WERI-Rb-1 (cell line): Measurements from ENCODE around the gene BLACAT1.

Experiments used
- DNase-seq: peaks from one replicate; pipeline ENCODE4 v3.0.0-alpha.2; 2020
- H3K27ac ChIP-seq: fragments of 250-450 bp; sonication (Bioruptor Pico); 2 replicates; pipeline ENCODE4 v1.5.1; 2020; ENCODE audit warnings: mild to moderate bottlenecking, moderate library complexity
- H3K27me3 ChIP-seq: fragments of 250-450 bp; sonication (Bioruptor Pico); 2 replicates; pipeline ENCODE4 v1.5.1; 2021; ENCODE audit warnings: mild to moderate bottlenecking, low read depth, moderate library complexity; ENCODE audit not compliant: insufficient read depth, severe bottlenecking
- H3K36me3 ChIP-seq: fragments of 250-450 bp; sonication (Bioruptor Pico); 2 replicates; pipeline ENCODE4 v1.5.1; 2020; ENCODE audit warnings: mild to moderate bottlenecking, moderate library complexity
- H3K4me3 ChIP-seq: 2 replicates; pipeline ENCODE4 v1.5.1; 2011; ENCODE audit warnings: low read depth, mild to moderate bottlenecking, control low read depth, low read length
- H3K9me3 ChIP-seq: fragments of 250-450 bp; sonication (Bioruptor Pico); 2 replicates; pipeline ENCODE4 v1.5.1; 2021; ENCODE audit warnings: mild to moderate bottlenecking, moderate library complexity; ENCODE audit not compliant: severe bottlenecking
- CTCF ChIP-seq: IDR thresholded peaks from 2 replicates; pipeline ENCODE4 v1.5.1; 2011; ENCODE audit warnings: low read depth, mild to moderate bottlenecking, control low read depth, inconsistent platforms, low read length

Gene BLACAT1

GRCh38 chr1:205432116-205432515, 23.7 kb downstream of the BLACAT1 start:
- H3K27me3 ChIP-seq = peaks cover 8% of the 10 kb centered on the region
- TF ChIP-seq CTCF = no peak; the same call in 1 of the 2 replicates
- DNase-seq = no peak
- H3K27ac ChIP-seq = no peak overlapping the region
- H3K36me3 ChIP-seq = no peaks in the 10 kb centered on the region
- H3K9me3 ChIP-seq = no peaks in the 10 kb centered on the region
- no peak overlapping the region for H3K4me3 ChIP-seq

- H3K36me3 ChIP-seq = no peaks in the 10 kb centered on the region
- no peak overlapping the region for H3K4me3 ChIP-seq
- DNase-seq = no peak
- no peaks in the 10 kb centered on the region for H3K9me3 ChIP-seq
- TF ChIP-seq CTCF = peak; percentile 71
- H3K27ac ChIP-seq = no peak overlapping the region
- peaks cover 8% of the 10 kb centered on the region for H3K27me3 ChIP-seq
Measured at GRCh38 chr1:205430696-205431305, 25.0 kb downstream of the BLACAT1 start.

- peak; percentile 76 for DNase-seq
- TF ChIP-seq CTCF = no peak
- no peaks in the 10 kb centered on the region for H3K36me3 ChIP-seq
- no peaks in the 10 kb centered on the region for H3K9me3 ChIP-seq
- H3K4me3 ChIP-seq = no peak overlapping the region
- peaks cover 3% of the 10 kb centered on the region for H3K27me3 ChIP-seq
- H3K27ac ChIP-seq = no peak overlapping the region
Measured at GRCh38 chr1:205429762-205430695, 25.8 kb downstream of the BLACAT1 start.

GRCh38 chr1:205424901-205425600, 30.8 kb downstream of the BLACAT1 start:
- TF ChIP-seq CTCF = no peak
- peak; percentile 81 for DNase-seq
- Histone ChIP-seq H3K9me3 (no peaks in the 10 kb centered on the region), H3K27ac (0 out of 2 replicates have a peak overlapping the region, but pooled peaks have one; percentile 0), H3K36me3 (no peaks in the 10 kb centered on the region), H3K27me3 (no peaks in the 10 kb centered on the region), H3K4me3 (no peak overlapping the region)

GRCh38 chr1:205423814-205424399, 31.9 kb downstream of the BLACAT1 start:
- Histone ChIP-seq H3K4me3 (no peak overlapping the region), H3K27me3 (no peaks in the 10 kb centered on the region), H3K27ac (no peak overlapping the region), H3K36me3 (no peaks in the 10 kb centered on the region), H3K9me3 (peaks cover 2% of the 10 kb centered on the region)
- DNase-seq = no peak
- no peak for TF ChIP-seq CTCF
